ENCODE data around the gene MARCHF3.

Gene MARCHF3

DNA sequence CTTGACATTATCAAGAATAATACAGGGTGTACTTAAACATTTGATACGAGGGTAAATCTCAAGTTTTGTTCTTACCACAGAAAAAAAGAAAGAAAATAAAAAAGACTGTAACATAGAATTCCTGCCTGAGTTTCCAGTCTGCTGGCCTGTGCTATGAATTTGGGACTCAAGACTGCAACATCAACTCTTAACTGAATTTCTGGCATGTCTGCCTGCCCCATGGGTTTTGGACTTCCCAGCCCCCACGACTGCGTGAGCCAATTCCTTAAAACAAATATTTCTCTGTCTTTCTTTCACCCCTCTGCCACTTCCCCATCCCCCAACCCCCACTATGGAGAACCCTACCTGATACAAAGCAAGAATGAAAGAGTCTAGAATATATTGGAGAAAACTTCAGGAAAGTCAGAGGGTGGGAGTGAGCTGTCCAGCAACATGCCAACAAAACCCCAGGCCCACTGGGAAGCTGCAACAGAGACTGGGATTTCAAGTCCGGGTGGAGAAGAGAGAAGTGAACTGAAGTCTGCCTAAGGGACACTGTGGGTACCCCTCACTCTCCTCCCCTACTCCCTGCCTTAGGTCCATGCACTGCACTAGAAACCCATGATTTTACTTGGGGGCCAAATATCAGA, 43.0 kb downstream of the MARCHF3 start:
- in situ Hi-C loops (cut with MboI; ENCODE audit: low sequenced_read_pairs) = no loop called here

DNA sequence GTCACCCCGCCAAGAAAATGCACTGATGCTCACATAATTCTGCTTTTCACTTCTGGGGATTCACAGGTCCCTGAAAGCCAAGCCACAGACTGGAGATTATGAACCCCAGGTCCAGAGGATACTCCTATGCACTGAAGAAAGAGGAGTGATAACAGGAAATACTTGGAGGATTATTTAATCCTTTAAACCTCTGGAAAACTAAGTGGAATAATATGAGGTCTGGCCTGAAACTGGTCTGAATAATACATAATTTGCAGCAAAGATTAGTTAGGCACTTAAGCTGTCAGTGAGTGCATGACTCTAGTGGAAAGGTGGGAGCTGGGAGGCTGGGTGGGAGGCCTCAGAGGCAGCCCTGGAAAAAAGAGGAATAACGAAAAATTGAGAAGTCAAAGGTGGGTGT, 45.7 kb downstream of the MARCHF3 start:
- in situ Hi-C loops (cut with MboI; ENCODE audit: low sequenced_read_pairs) = no loop called here

DNA sequence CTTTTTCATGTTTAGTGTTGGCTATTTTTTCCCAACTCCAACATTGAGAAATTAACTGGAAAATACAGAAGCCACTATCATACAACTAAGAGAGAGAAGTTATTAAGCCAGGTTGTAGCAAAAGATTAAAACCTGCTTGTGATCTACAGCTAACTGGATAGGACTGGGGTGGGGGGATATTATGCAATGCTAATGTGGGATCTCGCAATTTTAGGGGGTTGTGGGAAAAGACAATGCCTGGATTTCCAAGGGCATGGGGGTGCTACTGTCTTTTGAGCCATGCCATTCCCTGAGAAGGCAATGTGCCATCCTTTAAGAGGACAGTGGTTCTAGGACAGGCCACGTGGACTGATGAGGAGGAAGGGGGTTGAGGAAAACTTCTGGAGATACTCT, 46.5 kb downstream of the MARCHF3 start:
- in situ Hi-C loops (cut with MboI; ENCODE audit: low sequenced_read_pairs) = no loop called here

DNA sequence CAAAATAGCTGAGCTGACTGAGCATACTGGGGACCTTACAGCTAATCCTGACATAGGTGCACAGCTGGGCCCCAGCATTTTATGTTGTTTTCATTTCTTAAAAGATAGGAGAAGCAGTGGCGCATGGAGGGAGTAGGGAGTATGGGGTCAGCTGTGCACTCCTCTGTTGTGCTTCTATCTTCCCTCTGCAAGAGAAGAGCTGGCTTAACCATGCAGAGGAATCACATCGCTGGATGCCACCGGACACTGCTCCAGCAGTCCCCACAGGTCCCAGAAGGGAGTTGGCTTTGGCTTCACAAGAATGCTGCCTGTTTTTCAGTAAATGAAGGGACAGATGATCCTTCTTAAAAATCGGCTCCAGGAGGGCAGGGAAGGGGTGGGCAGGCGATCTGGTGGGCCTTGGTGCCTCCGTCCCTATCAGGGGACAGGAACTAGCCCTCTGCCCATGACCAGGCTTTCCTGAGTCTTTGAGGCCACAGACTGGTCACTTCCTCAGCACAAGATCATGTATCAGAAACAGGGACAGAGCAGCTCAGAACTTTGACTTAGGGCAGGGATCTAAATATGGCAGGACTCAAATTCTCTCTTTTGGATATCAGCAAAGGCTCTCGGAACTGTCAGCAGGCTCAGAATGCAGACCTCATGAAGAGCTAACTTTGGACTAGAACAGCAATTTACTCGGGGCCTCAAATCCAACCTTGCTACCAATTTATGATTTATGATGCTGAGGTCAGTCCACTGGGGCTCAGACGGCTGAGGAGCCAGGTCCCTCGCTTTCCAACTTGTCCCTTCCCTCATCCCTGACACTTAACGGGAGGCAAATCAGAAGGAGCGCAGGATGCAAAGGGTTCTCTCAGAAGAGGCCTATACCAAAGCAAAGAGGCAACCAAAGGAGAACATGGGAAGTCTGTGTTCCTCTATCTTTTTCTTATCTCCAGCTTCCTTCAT, 47.2 kb downstream of the MARCHF3 start:
- in situ Hi-C loops (cut with MboI; ENCODE audit: low sequenced_read_pairs) = no loop called here

DNA sequence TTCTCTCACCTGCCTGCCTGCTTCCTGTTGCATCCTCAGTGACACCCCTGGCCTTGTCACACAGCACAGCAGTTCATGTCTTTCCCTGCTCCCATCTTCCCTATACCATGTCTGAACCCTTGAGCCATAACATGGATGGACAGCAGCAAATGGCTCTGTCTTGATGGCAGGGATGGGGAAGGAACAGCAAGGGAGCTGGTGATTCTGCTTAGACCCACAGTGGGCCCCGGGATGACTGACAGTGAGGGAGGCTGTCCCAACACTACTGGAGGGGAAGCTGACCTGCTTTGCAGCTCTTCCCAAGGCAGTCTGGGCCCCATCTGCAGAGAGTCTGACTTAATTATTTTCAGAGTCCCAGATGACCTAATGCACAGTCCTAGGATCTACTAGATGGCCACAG, 48.2 kb downstream of the MARCHF3 start:
- in situ Hi-C loops (cut with MboI; ENCODE audit: low sequenced_read_pairs) = no loop called here

DNA sequence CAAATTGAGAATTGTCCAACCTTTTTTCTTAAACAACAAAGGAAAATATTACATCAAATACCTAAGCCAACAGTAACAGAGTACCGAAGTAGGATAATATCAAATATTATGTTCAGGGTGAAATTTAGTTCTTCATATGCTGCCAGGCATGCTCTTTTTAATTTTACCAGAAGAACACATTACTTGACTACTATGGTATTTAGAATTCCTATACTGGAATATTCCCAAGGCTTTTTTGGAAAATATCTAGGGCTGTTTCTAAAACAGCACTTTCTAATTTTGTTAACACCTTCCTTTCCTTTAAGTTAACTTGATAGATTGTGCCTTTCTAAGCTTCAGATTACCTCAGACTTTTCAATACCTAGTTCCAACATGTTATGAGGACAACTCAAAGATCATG, 48.7 kb downstream of the MARCHF3 start:
- in situ Hi-C loops (cut with MboI; ENCODE audit: low sequenced_read_pairs) = no loop called here

DNA sequence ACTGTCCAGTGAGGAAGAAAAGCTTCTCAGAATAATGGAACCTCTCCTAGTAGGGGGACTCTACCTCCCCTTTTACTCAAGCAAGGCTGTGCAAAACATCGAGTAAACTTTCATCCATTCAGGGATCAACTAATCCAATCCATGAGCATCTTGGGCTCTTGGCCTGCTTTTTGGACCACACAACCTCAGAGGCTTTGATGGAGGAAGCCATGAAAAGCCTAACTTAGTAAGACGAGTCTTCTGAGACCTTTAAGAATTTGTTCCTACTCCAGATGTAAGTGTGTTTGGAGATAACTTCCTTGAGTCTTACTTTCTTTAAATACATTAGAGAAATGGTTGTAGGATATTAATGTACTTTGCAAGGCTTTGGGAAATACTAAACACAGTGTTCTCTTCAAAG, 49.1 kb downstream of the MARCHF3 start:
- in situ Hi-C loops (cut with MboI; ENCODE audit: low sequenced_read_pairs) = no loop called here

DNA sequence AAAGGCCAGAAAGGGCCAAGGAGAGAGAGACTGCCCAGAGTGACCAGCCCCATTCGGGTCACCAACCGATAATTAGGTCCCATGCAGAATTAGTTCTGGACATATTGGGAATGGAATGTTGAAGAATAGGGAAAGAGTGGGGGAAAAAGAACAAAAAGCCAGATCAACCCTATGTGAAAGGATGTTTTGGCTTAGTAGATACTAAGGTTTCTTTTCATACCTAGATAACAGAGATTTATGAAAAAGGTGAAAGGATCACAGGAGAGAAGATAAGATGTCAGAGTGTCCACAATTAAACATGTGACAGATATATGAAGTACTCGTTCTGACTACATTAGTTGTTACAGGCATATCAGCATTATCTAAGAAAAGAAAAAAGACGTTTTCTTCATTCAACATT, 52.1 kb downstream of the MARCHF3 start:
- in situ Hi-C loops (cut with MboI; ENCODE audit: low sequenced_read_pairs) = no loop called here

DNA sequence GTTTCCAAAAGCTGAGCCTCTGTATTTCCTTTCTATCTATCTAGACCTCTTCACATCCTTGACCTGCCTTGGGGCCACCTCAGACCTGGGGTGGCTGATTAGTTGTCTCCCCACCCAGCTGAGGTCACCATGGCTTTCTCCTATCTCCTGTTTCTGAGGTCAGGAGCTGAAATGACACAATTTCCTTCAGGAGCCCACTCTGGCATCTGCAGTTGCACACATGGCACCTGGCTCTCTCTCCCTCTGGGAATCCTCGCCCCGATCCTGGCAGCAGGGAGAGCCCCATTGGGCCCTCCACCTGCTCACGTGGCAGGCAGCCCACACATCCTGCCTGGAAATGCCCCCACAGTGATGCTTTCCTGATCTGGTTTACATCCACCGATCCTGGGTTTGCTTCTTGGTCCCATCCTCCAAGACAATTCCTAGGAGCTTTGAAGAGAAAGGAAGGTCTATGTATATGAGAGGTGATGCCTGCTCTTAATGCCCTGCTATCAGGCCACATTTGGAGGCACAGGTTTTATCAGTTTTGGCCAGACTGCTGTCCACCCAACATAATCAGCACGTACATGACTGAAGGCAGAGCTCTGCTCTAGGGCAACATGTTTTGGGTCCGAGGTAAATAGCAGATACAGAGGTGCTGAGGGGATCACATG, 53.7 kb downstream of the MARCHF3 start:
- in situ Hi-C loops (cut with MboI; ENCODE audit: low sequenced_read_pairs) = no loop called here

DNA sequence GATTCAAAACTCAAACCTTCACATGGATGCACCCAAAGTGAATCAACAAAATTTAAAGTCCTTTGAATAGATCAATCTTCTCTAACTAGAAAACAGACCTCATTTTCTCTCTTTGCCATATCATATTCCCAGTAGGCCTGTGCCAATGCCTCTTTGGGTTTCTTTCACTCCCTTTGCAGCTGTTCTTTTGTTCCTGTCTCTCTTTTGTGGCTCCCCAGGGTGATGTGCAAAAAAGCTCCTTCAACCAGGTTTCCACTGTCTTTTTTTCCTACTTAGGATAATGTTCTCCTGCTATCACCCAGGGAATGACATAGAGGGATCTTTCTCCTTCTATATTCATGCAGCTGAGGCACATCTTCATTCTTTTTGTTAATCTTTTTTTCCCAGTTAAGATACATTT, 54.6 kb downstream of the MARCHF3 start:
- in situ Hi-C loops (cut with MboI; ENCODE audit: low sequenced_read_pairs) = no loop called here

DNA sequence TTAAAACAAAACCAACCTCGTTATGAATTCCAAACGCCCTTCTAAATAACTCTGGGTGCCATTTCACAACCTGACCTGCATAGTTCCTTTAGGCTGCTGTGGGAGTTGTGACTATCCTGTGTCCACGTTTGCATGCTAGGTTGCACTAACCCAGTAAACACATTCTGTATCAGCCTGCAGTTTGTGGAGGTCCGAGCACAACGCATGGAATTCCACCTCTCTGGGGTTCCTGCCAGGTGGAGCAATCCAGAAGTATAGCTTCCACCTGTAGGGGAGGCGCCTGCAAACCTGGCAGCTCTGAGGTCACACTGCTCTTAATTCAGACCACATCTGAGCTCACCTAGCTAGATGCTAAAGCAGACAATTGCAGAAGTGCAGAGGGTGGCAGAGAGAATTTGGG, 57.2 kb downstream of the MARCHF3 start:
- in situ Hi-C loops (cut with MboI; ENCODE audit: low sequenced_read_pairs) = no loop called here

DNA sequence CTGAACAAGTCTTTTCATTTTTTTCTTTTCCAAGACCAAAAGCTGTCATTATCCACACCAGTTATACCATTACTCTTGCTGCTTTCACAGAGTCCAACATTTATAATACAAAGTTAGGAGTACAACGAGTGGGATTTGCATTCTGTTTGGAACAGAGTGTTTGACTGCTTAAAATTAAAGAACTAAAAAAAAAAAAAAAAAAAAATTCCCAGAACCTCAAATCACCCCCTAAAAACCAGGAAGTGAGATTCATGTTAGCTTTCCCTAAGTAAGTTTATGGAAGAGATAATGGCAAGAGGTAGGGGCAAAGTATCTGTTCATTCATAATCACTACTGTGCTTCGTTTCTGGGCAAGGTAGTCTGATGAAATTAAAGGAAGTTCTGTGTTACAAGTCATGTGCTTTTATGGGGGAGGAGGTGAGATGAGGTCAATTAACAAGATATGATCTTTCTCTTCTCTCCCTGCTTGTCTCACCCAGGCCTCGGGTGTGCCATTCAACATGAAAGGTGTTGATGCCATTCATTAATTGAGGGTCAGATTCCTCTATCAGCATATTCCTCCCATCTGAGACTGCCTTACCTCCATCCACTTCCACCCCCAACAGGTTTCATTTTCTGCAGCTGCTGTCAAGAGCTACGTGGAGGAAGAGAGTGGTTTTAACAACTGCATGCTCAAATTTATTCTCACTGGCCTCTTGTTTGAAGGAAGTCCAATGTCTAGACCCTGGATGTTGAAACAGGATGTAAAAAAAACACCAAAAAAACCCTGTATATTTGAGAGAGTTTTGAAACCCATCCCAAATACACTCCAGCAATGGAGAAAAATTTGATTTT, 58.1 kb downstream of the MARCHF3 start:
- in situ Hi-C loops (cut with MboI; ENCODE audit: low sequenced_read_pairs) = no loop called here

DNA sequence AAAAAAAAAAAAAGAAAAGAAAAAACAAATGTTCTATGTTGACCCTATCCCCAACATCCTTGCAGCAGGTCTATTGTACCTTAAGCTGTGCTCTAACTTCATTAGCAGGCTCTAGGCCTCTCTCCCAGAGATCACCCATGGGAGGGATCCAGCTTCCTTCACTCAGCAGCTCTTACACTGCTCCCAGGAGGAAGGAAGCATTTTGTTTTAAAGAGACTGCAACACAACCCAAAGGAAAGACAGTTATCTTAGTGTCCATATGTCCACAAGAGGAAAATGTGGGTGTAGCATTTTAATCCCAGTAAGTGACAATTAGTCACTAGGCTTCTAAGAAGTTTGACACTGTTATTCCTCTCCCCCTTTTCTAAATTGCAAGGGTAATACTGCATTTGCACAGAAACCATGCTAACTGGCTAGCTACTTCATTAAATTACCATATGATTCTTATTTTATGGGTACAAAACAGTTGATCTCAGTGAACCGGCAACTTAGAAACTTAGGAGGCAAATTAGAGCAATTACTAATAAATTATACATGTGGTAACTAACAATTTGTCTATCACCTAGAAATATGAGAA, 58.8 kb downstream of the MARCHF3 start:
- in situ Hi-C loops (cut with MboI; ENCODE audit: low sequenced_read_pairs) = no loop called here

DNA sequence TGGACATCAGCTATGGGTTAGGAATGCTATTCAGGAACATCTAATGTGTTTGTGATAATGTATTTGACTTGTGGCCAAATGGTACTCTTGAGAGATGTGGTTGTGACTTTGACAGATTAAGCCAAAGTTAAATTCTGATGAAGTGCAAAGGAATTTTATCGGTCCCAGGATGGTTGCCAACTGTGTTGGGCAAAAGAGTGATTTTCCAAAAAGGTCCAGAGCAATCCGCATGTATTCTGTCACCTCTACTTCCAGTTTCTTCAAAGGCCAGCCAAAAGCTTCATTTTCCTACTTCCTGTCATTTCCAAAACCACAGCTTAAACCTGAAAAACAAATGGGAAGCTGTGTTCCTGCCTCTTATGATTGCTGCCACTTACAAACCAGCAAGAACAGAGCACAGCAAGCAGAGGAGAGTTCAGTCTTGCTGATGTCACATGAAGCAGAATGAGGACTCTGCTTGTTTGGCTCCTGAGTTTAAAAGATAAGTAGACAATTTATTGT, 59.8 kb downstream of the MARCHF3 start:
- in situ Hi-C loops (cut with MboI; ENCODE audit: low sequenced_read_pairs) = no loop called here

DNA sequence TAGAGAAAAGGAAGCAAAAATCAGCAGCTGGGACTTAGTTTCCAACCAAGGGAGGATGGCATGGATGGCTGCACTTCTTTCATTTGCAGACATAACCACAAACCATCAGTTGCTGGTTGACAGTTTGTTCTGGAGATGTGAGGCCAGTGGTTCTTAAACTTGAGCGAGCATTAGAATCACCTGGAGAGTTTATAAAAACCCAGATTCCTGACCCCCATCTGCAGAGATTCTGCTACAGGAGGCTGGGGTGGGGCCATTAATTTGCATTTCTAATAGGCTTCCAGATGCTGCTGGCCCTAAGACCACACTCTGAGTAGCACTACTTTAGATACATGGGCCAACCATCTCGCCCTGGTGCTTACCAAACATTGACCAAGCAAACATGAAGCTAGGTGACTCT, 60.8 kb downstream of the MARCHF3 start:
- in situ Hi-C loops (cut with MboI; ENCODE audit: low sequenced_read_pairs) = no loop called here

DNA sequence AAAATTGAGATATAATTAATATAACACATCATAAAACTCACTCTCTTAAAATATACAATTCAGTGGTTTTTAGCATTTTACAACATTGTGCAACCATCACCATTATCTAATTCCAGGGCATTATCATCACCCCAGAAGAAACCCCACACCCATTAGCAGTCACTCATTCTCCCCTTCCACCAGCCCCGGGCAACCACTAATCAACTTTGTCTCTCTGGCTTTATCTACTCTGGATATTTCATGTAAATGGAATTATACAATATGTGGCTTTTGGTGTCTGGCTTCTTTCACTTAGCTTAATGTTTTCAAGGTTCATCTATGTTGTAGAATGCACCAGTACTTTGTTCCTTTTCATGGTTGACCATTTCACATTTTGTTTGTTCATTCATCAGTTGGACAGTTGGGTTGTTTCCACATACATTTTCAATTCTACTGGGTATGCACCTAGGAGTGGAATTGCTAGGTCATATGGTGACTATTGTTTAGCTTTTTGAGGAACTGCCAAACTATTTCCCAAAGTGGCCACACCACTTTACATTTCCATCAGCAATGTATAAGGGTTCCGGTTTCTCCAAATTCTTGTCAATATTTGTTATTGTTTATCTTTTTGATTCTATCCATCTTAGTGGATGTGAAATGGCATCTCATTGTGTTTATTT, 62.4 kb downstream of the MARCHF3 start:
- in situ Hi-C loops (cut with MboI; ENCODE audit: low sequenced_read_pairs) = no loop called here

DNA sequence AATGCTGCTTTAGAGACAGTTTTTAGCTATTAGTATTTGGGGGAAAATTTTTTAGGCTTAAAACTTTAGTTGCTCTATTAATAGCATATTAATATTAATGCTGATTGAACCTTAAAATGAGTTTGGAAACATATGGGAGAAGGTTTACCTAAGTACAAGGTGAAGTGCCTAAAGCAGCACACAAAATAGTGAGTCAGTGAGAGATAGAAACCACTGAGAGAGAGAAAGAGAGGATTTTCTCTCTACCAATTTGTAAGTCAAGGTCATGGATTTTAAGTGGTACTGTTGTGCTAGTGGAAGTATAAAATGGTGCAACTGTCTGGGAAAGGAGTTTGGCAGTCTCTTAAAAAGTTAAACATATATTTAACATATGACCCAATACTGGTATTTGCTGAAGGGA, 64.9 kb downstream of the MARCHF3 start:
- in situ Hi-C loops (cut with MboI; ENCODE audit: low sequenced_read_pairs) = no loop called here

DNA sequence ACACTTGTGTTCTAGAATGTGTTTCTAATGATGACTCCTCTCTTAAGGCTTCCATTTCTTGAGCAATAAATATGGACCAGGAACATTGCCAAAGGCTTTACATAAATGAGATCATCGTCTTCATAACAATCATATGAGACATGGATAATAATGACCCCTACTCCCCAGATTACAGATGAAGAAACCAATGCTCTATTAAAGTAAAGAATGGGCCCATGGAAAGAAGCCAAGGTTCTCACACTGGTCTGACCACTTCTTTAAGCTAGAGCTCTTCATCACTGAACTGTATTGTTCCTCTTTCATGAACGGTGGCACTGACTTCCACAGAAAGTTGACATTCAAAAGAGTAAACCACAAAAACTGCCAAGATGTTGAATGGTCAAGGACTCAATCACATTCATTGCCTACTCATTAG, 65.3 kb downstream of the MARCHF3 start:
- in situ Hi-C loops (cut with MboI; ENCODE audit: low sequenced_read_pairs) = no loop called here

DNA sequence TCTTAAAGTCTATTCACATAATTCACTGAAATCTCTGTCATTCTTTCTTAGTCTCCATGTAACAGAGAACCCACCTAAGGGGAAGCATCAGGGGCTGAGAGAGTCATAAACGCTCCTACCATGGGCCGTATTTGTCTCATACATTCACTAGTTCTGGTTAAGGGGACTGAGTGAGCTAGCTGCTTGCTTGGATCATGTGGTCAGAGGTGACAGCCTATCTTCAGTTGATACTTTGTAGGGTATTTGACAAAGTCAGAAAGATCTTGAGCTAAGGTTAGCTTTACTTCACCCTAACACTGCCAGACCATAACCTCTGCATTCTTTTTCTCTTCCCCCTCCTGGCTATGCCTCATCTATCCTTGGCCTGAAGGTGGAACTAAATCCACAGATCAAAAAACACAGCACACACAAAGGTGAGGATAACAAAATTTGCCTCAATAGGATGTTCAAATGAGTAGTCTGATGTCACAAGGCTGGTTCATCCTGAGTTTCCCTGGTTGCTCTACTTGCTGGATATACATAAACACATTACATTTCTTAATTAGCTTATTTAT, 66.5 kb downstream of the MARCHF3 start:
- in situ Hi-C loops (cut with MboI; ENCODE audit: low sequenced_read_pairs) = no loop called here

DNA sequence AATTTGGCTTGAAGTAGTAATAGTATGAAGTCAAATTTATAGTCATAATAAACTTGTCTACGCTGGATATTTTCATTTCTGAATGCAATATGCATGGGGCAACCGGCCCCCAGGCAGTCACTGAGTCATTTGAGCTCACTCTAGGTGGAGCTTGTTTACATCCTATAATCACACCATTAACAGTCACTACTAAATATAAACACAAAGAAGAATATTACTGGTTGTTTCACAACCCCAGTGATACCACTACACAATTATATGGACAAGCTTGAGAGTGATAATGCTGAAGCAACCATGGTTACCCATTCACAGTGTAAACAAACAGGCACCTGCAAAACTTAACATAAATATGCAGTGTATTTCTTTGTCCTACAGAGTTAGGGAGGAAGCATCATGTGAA, 68.7 kb downstream of the MARCHF3 start:
- in situ Hi-C loops (cut with MboI; ENCODE audit: low sequenced_read_pairs) = no loop called here

All from hTERT RPE-1 (cell line).